Non-pigmented ciliary epithelial cell (primary cell): ENCODE results near the gene ARHGEF10L.

Experiments
- DNase-seq: peaks from one replicate; pipeline ENCODE4 v3.0.0-alpha.2; 2010; ENCODE audit warnings: low read depth

Gene ARHGEF10L

DNA sequence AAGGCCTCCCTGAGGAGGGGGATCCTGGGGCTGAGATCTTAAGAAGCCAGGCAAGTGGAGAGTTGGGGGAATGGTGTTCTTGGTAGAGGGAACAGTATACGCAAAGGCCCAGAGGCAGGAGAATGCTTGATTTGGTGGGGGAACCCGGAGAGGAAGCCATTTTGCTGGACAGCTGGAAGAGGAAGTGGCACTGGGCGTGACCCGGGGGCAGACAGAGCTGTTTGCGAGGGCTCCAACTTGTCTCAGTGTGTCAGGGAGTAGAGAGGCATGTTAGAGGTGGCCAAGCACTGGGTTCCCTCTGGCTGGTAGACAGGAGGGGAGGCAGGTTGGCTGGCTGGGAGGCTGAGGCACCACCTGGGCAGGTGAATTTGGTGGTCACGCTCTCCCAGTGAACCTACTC is 119.3 kb downstream of the ARHGEF10L start:
- no peak for DNase-seq

DNA sequence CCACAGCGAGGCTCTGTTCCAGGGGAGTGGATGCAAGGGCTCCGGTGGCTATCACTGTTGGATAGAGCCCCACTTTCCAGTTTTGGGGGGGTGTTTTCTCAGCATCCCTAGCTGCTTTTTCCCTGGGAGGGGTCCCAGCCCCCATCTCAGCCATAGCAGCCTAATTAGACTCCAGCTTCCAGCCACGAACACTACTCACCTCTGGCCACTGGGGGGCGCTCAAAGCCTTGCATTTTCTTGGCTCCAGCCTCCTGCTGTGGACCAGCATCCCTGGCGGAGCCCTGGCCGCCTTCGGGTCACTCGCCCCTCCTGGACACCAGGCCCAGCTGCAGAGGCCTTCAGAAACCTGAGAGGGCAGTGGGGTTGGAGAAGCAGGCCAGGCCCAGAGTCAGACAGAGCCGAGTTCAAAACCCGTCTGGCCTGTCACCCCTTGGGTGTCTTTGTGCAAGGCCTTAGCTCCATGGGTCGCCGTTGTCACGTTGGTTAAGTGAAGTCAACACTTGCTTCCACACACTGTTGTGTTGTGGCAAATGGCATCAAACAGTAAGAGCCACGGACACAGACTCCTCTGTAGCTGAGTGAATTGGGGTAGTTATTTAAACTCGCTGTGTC is 122.2 kb downstream of the ARHGEF10L start:
- peak; percentile 10 for DNase-seq

DNA sequence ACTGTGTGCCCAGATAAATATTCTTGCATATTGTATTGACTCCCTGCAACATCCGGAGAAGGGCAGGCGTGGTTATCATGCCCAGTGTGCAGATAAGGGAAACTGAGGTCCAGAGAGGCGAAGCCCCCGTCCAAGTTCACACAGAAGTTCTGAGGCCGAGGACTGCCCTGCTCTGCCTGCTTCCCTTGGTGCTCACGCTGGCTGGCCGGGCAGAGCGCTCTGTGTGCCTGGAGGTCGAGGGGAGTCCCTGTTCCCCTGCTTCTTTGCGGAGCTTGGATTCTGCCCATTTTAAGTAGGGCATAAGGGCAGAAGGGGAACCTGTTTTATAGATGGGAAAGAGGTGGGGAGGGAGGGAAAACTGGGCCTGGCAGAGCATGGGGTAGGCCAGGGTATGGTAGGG is 122.8 kb downstream of the ARHGEF10L start:
- no peak for DNase-seq

DNA sequence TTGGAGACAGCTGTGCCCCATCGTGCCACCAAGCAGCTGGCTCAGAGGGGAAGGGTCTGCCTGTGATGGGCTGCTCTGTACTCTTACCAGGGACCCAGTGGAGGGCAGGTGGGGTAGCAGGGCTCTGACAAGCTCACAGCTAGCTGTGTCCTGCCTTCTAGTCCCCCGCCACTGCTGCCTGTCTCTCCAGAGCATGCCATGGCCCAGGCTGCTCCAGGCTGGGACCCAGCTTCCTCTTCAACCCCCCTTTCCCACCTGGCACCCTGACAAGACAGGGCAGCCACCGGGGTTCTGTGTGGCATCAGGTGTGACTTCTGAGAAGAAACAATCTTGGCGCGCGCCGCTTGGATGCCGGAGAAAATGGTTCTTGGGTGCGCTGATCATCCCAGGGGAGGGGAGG is 123.3 kb downstream of the ARHGEF10L start:
- DNase-seq = no peak

DNA sequence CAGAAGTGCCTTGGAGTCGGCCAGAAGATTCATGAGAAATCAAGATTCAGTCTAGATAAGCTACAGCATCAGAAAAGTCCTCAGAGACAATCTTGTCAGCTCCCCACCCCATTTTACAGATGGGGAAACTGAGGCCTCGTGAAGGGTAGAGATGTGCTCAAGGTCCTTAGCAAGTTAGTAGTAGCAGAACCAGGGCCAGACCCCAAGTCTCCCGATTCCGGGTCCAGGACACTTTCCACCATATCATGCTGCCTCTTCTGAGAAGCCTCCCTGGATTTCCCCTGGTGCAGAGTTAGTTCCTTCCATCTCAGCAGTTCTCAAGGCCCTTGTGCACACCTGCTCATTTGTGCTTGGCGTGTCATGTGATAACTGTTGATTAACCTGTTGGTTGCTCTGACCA is 124.1 kb downstream of the ARHGEF10L start:
- no peak for DNase-seq

- no peak for DNase-seq
Observed at GRCh38 chr1:17664322-17664721, 124.8 kb downstream of the ARHGEF10L start.

- DNase-seq = no peak
Observed at GRCh38 chr1:17665054-17665453, 125.6 kb downstream of the ARHGEF10L start.

- no peak for DNase-seq
Observed at GRCh38 chr1:17665950-17666720, 126.6 kb downstream of the ARHGEF10L start.

- DNase-seq = no peak
Observed at GRCh38 chr1:17667641-17668040, 128.1 kb downstream of the ARHGEF10L start.

DNA sequence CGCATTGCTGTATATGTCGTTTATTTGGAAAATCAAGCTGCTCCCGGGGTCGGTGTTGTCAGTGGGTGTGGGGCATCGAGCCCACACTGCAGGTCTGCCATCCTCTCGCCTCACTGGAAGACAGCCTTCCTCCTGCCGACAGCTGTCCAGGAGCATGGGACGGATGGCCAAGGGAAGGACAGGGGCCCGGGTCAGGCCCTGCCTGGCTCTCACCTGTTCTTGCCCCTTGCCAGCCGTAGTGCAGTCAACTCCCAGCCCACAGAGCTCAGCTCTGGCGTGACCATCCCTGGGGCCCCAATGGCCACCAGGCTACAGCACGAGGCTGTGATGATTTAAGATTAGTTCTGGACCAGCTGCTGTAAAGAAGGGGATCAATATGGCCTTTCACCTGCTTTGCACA is 128.7 kb downstream of the ARHGEF10L start:
- no peak for DNase-seq

DNA sequence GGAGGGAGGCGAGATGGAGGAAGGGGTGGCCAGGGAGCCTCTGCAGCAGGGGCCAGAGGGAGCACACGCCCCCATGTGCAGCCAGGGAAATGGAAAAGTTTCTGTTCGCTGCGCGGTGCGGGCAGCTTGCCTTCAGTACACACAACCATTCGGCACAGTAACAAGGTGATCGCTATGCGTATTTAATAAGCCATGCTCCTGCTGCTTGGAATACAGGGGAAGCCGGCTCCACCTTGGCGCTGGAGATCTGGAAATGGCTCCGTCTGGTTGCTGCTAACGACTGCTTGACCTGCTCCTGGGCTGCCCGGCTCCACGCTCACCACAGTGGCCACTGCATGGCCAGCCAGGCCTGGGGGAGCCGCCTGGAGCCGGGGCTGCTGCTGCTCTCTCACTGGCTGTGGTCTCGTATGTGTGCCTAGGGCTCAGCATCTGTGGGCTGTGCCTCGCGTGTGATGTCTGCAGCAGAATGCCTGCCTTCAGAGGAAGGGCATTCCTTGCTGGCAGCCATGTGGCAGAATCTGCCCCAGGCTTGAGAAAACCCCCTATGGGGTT is 129.2 kb downstream of the ARHGEF10L start:
- DNase-seq = no peak

- no peak for DNase-seq
Observed at GRCh38 chr1:17669305-17669704, 129.8 kb downstream of the ARHGEF10L start.

- no peak for DNase-seq
Observed at GRCh38 chr1:17669866-17670451, 130.5 kb downstream of the ARHGEF10L start.

- DNase-seq = no peak
Observed at GRCh38 chr1:17670587-17671313, 131.3 kb downstream of the ARHGEF10L start.

DNA sequence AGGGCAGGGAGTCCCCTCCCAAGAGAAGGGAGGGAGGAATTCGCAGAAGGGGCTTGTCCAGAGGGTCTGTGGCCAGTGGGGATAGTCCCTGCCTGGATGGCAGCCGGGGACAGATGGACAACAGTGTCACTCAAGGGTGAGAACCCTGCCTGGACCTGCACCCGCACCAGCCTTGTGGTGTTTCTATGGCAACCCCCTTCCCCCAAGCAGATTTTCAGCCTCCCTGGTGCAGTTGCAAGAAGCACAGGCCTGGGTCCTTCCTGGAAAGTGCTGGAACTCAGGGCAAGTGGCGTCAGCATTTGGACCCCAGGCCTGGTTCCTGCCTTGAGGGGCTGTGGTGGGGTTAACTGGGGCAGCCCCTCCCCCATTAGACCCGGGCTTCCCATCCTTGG is 131.8 kb downstream of the ARHGEF10L start:
- DNase-seq = no peak

- no peak for DNase-seq
Observed at GRCh38 chr1:17671741-17672140, 132.2 kb downstream of the ARHGEF10L start.

DNA sequence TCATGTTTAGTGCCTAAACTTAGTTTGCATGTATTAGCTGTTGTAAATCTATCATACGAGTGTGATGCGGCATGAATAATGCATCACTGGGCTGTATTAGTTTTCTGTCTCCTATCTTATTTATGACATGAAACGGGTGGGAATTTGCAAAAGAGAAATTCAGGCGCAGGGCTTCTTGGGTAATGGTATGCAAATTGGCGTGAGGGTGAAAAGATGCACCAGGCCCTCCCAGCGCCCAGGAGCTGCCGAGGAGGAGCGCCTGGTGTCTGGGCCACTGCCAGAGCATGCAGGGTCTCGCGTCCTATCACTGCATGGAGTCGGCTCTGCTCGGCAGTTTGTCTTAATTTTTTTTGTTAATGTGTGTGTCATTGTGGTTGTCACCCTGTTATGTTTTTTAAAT is 132.7 kb downstream of the ARHGEF10L start:
- no peak for DNase-seq

GRCh38 chr1:17673329-17674072 is 134.0 kb downstream of the ARHGEF10L start:
- DNase-seq = no peak

DNA sequence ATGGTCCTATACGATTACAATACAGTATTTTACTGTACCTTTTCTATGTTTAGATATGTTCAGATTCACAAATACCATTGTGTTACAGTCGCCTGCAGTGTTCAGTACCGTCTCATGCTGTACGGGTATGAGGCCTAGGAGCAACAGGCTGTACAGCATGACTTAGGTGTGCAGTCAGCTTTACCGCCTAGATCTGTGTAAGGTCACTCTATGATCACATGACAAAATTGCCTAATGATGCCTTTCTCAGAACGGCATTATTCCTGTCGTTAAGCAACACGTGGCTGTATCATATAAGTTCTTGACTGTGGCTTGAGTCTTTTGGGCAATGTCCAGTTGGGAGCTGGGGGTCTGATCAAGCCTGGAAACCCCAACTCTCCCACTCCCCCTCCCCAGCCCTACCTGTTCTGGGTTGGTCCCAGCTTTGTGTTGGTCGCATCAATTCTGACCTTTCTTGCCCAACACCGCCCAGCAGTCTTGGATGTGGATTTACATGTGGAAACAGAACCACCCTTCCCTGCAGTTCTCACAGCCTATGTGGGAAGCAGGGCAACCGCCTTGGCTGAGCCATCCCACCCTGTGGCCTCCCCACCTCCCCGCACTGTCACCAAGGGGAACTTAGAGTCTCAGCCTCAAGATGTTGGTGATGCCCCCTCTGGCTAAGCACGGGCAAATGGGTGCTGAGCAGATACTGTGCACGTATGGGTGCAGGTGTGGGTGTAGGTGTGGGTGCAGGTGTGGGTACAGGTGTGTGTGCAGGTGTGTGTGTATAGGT is 135.4 kb downstream of the ARHGEF10L start:
- no peak for DNase-seq

- DNase-seq = no peak
Observed at GRCh38 chr1:17675744-17676143, 136.2 kb downstream of the ARHGEF10L start.
